ENCODE results near the gene KLHL2.
"Not testable (repeated sequence)": the region's sequence is repeated elsewhere in the genome, so short reads cannot be mapped to it uniquely, and the experiment has no call there.

Gene KLHL2

DNA sequence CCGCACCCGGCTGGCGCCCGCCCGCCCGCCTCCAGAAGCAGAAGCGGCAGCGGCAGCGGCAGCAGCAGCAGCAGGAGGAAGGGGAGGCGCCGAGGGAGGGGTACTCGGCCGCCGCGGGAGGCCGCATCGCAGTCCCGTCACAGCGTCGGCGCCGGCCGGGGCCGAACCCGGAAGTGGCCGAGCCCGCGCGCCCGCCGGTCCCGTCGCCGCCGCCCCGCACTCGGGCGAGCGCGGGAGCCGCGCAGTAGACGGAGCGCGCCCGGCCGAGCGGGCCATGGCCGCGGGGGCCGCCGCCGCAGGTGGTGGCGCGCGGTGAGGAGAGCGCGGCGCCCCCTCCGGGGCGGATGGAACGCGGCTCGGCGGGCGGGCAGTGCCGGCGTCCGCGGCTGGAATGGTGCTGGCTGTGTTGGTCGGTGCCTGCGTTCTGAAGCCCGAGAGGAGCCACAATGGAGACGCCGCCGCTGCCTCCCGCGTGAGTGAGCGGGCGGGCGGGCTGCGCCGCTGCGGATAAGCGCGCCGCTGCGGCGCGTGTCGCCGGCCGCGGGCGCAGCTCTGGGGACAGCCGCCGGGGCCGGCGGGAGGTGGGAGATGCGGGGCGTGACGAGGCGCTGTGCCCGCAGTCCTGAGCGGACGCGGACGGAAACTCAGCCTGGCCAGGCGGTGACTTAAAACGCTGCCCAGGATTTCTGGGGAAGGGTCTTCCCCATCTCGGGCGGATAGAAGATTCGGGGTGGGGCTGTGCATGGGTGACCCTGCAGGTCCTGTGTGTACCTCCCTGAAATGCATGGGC, at the start of gene KLHL2:
Gene KLHL2 (plus strand): TSS at position 131 of the 790 bp plus-strand sequence. CDS start 316 bp downstream, at position 447.
- 0 out of 2 replicates have a peak, but pooled peaks have one; percentile 18 for TF ChIP-seq ARNT (IDR thresholded peaks at IDR 0.05)
- TF ChIP-seq FOXM1 (IDR thresholded peaks at IDR 0.05; ENCODE audit: borderline replicate concordance): peak; percentile 51; the same call in 1 of the 2 replicates
- TF ChIP-seq, protein P1, sequence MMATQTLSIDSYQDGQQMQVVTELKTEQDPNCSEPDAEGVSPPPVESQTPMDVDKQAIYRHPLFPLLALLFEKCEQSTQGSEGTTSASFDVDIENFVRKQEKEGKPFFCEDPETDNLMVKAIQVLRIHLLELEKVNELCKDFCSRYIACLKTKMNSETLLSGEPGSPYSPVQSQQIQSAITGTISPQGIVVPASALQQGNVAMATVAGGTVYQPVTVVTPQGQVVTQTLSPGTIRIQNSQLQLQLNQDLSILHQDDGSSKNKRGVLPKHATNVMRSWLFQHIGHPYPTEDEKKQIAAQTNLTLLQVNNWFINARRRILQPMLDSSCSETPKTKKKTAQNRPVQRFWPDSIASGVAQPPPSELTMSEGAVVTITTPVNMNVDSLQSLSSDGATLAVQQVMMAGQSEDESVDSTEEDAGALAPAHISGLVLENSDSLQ (IDR thresholded peaks at IDR 0.05): no peak
- CTCF ChIA-PET: no interaction called here
- DNase-seq (ENCODE audit: extremely low spot score): peak; percentile 79
- POLR2A ChIA-PET: interaction anchor here (1.2 kb wide), 1 partner anchor 21 kb away, joined by 3 read pairs; no protein-coding TSS in a partner anchor

GRCh38 chr4:165158762-165159161, 48.6 kb upstream of the KLHL2 start:
- TF ChIP-seq HDGF (IDR thresholded peaks at IDR 0.05; ENCODE audit: borderline replicate concordance): no peak
- no peak for TF ChIP-seq ARNT (IDR thresholded peaks at IDR 0.05)
- no peak for TF ChIP-seq SUZ12 (IDR thresholded peaks at IDR 0.05)
- TF ChIP-seq L3MBTL2 (conservative IDR thresholded peaks at IDR 0.05): no peak
- TF ChIP-seq, protein P1 (IDR thresholded peaks at IDR 0.05): no peak
- no peak for TF ChIP-seq TARDBP (IDR thresholded peaks at IDR 0.05)
- TF ChIP-seq ZNF384 (IDR thresholded peaks at IDR 0.05): no peak
- no peak for TF ChIP-seq BHLHE40 (IDR thresholded peaks at IDR 0.05; ENCODE audit: borderline replicate concordance)
- no peak for TF ChIP-seq NFRKB (IDR thresholded peaks at IDR 0.05)
- no peak for TF ChIP-seq FOXM1 (IDR thresholded peaks at IDR 0.05; ENCODE audit: borderline replicate concordance)
- TF ChIP-seq CTBP1 (IDR thresholded peaks at IDR 0.05; ENCODE audit: borderline replicate concordance): no peak
- TF ChIP-seq SP1 (IDR thresholded peaks at IDR 0.05): no peak
- TF ChIP-seq ELF4 (IDR thresholded peaks at IDR 0.05): no peak
- TF ChIP-seq FOXK2 (IDR thresholded peaks at IDR 0.05): no peak
- no peak for TF ChIP-seq LEF1 (IDR thresholded peaks at IDR 0.05; ENCODE audit: borderline replicate concordance)
- TF ChIP-seq FOXA1 (IDR thresholded peaks at IDR 0.05): no peak
- CTCF ChIA-PET: no interaction called here
- no peak for DNase-seq (ENCODE audit: extremely low spot score)
- POLR2A ChIA-PET: no interaction called here

DNA sequence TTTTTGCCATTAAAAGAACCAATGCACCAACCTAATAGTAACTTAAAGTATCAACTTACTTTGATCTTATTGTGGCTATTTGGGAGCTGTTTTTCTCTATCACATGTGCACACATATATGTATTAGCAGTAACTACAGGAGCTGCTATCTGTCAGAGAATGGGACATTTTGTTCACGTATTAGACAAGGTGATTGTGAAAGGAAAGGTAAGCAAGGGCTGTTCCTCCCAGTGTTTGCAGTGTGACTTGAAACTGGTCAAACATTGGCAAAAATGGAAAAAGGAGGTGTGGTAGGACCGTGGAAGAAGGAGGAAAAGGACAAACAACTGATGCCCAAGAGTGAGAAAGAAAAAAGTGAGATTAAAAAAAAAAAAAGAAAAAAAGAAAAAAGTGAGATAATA, 43.1 kb upstream of the KLHL2 start:
- ChIA-PET CTCF (interaction anchor here (1.0 kb wide), 1 partner anchor 33 kb away, joined by 4 read pairs; no protein-coding TSS in a partner anchor), POLR2A (no interaction called here)
- no peak for DNase-seq (ENCODE audit: extremely low spot score)
- no peak for TF ChIP-seq CTBP1 (IDR thresholded peaks at IDR 0.05; ENCODE audit: borderline replicate concordance)
- TF ChIP-seq SUZ12 (IDR thresholded peaks at IDR 0.05): no peak
- no peak for TF ChIP-seq FOXM1 (IDR thresholded peaks at IDR 0.05; ENCODE audit: borderline replicate concordance)
- no peak for TF ChIP-seq ZNF384 (IDR thresholded peaks at IDR 0.05)
- TF ChIP-seq, protein P1 (IDR thresholded peaks at IDR 0.05): no peak
- no peak for TF ChIP-seq FOXA1 (IDR thresholded peaks at IDR 0.05)
- TF ChIP-seq BHLHE40 (IDR thresholded peaks at IDR 0.05; ENCODE audit: borderline replicate concordance): no peak
- TF ChIP-seq L3MBTL2 (conservative IDR thresholded peaks at IDR 0.05): no peak
- no peak for TF ChIP-seq TARDBP (IDR thresholded peaks at IDR 0.05)
- no peak for TF ChIP-seq SP1 (IDR thresholded peaks at IDR 0.05)
- TF ChIP-seq LEF1 (IDR thresholded peaks at IDR 0.05; ENCODE audit: borderline replicate concordance): no peak
- TF ChIP-seq HDGF (IDR thresholded peaks at IDR 0.05; ENCODE audit: borderline replicate concordance): no peak
- TF ChIP-seq FOXK2 (IDR thresholded peaks at IDR 0.05): no peak
- no peak for TF ChIP-seq NFRKB (IDR thresholded peaks at IDR 0.05)
- TF ChIP-seq ELF4 (IDR thresholded peaks at IDR 0.05): no peak
- TF ChIP-seq ARNT (IDR thresholded peaks at IDR 0.05): no peak

DNA sequence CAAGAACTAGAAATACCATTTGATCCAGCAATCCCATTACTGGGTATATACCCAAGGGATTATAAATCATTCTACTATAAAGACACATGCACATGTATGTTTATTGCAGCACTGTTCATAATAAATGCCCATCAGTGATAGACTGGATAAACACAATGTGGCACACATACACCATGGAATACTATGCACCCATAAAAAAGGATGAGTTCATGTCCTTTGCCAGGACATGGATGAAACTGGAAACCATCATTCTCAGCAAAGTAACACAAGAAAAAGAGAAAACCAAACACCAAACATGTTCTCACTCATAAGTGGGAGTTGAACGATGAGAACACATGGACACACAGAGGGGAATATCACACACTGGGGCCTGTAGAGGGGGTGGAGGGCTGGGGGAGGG, 40.5 kb upstream of the KLHL2 start:
- DNase-seq (ENCODE audit: extremely low spot score); CTCF ChIA-PET; POLR2A ChIA-PET: not testable (repeated sequence)

DNA sequence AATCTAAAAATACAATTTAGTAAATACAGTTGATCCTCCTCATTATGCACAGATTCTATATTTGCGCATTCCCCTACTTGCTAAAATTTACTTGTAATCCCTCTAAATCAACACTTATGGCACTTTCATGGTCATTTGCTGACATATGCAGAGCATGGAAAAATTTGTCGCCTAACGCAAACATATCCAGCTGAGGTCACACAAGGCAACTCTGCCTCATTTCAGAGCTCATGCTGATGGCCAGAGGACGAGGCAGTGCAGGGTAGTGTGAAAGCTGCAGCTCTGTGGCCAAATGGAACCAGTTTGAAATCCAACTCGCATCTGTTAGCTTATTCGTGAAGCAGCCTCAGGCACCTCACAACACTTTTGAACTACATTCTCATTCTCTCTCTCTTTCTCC, 39.7 kb upstream of the KLHL2 start:
- ChIA-PET POLR2A (no interaction called here), CTCF (no interaction called here)
- no peak for TF ChIP-seq ARNT (IDR thresholded peaks at IDR 0.05)
- TF ChIP-seq LEF1 (IDR thresholded peaks at IDR 0.05; ENCODE audit: borderline replicate concordance): no peak
- no peak for TF ChIP-seq SUZ12 (IDR thresholded peaks at IDR 0.05)
- TF ChIP-seq TARDBP (IDR thresholded peaks at IDR 0.05): no peak
- TF ChIP-seq FOXA1 (IDR thresholded peaks at IDR 0.05): no peak
- no peak for TF ChIP-seq L3MBTL2 (conservative IDR thresholded peaks at IDR 0.05)
- TF ChIP-seq BHLHE40 (IDR thresholded peaks at IDR 0.05; ENCODE audit: borderline replicate concordance): no peak
- no peak for TF ChIP-seq ELF4 (IDR thresholded peaks at IDR 0.05)
- TF ChIP-seq FOXK2 (IDR thresholded peaks at IDR 0.05): no peak
- no peak for TF ChIP-seq SP1 (IDR thresholded peaks at IDR 0.05)
- DNase-seq (ENCODE audit: extremely low spot score): no peak

- TF ChIP-seq FOXM1 (IDR thresholded peaks at IDR 0.05; ENCODE audit: borderline replicate concordance): no peak
- TF ChIP-seq TARDBP (IDR thresholded peaks at IDR 0.05): no peak
- no peak for TF ChIP-seq HDGF (IDR thresholded peaks at IDR 0.05; ENCODE audit: borderline replicate concordance)
- no peak for TF ChIP-seq SUZ12 (IDR thresholded peaks at IDR 0.05)
- no peak for TF ChIP-seq LEF1 (IDR thresholded peaks at IDR 0.05; ENCODE audit: borderline replicate concordance)
- TF ChIP-seq FOXK2 (IDR thresholded peaks at IDR 0.05): no peak
- no peak for TF ChIP-seq BHLHE40 (IDR thresholded peaks at IDR 0.05; ENCODE audit: borderline replicate concordance)
- no peak for TF ChIP-seq CTBP1 (IDR thresholded peaks at IDR 0.05; ENCODE audit: borderline replicate concordance)
- TF ChIP-seq ARNT (IDR thresholded peaks at IDR 0.05): no peak
- POLR2A ChIA-PET: no interaction called here
- DNase-seq (ENCODE audit: extremely low spot score): no peak
- CTCF ChIA-PET: no interaction called here
Observed at GRCh38 chr4:165170819-165171218, 36.5 kb upstream of the KLHL2 start.

DNA sequence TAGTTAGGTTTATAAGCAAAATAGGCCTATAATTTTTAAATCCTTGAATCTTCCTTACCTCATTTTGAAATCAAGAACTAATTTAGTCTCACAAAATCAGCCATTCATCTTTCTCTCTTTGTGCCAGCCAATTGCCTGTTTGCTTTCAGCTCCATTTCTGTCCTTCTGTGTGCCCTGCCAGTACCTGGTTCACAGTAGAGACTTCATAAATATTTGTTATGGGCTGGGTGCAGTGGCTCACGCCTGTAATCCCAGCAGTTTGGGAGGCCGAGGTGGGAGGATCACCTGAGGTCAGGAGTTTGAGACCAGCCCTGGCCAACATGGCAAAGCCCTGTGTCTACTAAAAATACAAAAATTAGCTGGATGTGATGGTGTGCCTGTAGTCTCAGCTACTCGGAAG, 31.9 kb upstream of the KLHL2 start:
- DNase-seq (ENCODE audit: extremely low spot score); POLR2A ChIA-PET: not testable (repeated sequence)
- CTCF ChIA-PET: interaction anchor here (0.5 kb wide), 1 partner anchor 197 kb away, joined by 3 read pairs; no protein-coding TSS in a partner anchor

All from HEK293T (cell line).